HG03103 (cell line): Measurements from ENCODE around the gene KLF17.
"Not testable (repeated sequence)": the region's sequence is repeated elsewhere in the genome, so short reads cannot be mapped to it uniquely, and the experiment has no call there.

Source experiments
- ATAC-seq: cut with Tn5 transposase; IDR thresholded peaks from one replicate; pipeline ENCODE4 v1.9.1; 2021; ENCODE audit warnings: low read depth; ENCODE audit not compliant: unreplicated experiment

The KLF17 gene

GRCh38 chr1:44108241-44108640 lies 10.4 kb upstream of the KLF17 start:
- ATAC-seq: no peak

- no peak for ATAC-seq
Observed at GRCh38 chr1:44108971-44109370, 9.7 kb upstream of the KLF17 start.

- ATAC-seq: no peak
Observed at GRCh38 chr1:44110916-44111315, 7.7 kb upstream of the KLF17 start.

GRCh38 chr1:44111861-44112260 lies 6.8 kb upstream of the KLF17 start:
- ATAC-seq: no peak

GRCh38 chr1:44112486-44112885 lies 6.1 kb upstream of the KLF17 start:
- no peak for ATAC-seq

- no peak for ATAC-seq
Observed at GRCh38 chr1:44113095-44113609, 5.5 kb upstream of the KLF17 start.

GRCh38 chr1:44114098-44114497 lies 4.5 kb upstream of the KLF17 start:
- no peak for ATAC-seq

GRCh38 chr1:44117272-44117671 lies 1.3 kb upstream of the KLF17 start:
- ATAC-seq: not testable (repeated sequence)

- no peak for ATAC-seq
Observed at GRCh38 chr1:44119525-44119924, 904 bp downstream of the KLF17 start.

GRCh38 chr1:44120398-44120949 lies 1.9 kb downstream of the KLF17 start:
- no peak for ATAC-seq

- no peak for ATAC-seq
Observed at GRCh38 chr1:44129616-44130500, 11.2 kb downstream of the KLF17 start.

- no peak for ATAC-seq
Observed at GRCh38 chr1:44131411-44131810, 12.8 kb downstream of the KLF17 start.

- ATAC-seq: no peak
Observed at GRCh38 chr1:44134071-44134920, 15.7 kb downstream of the KLF17 start.

GRCh38 chr1:44135886-44136285 lies 17.3 kb downstream of the KLF17 start:
- no peak for ATAC-seq

- no peak for ATAC-seq
Observed at GRCh38 chr1:44138239-44138638, 19.6 kb downstream of the KLF17 start.

- ATAC-seq: not testable (repeated sequence)
Observed at GRCh38 chr1:44139565-44139964, 20.9 kb downstream of the KLF17 start.

- ATAC-seq: no peak
Observed at GRCh38 chr1:44141531-44141930, 22.9 kb downstream of the KLF17 start, which contains the start of gene KLF18. Gene KLF18 (minus strand): TSS chr1:44141631. CDS start chr1:44141631, 0 bp downstream.

- ATAC-seq: no peak
Observed at GRCh38 chr1:44144962-44145756, 26.5 kb downstream of the KLF17 start.

- ATAC-seq: no peak
Observed at GRCh38 chr1:44146536-44147361, 28.1 kb downstream of the KLF17 start.
